GM19193 (cell line): ENCODE measurements around the gene ABCA2.

ENCODE experiments used
- POLR2A ChIP-seq: IDR thresholded peaks from 4 replicates; pipeline ENCODE4 v1.6.1; 2011; ENCODE audit not compliant: insufficient read depth, insufficient read length; ENCODE audit errors: extremely low read depth

The ABCA2 gene, protein sequence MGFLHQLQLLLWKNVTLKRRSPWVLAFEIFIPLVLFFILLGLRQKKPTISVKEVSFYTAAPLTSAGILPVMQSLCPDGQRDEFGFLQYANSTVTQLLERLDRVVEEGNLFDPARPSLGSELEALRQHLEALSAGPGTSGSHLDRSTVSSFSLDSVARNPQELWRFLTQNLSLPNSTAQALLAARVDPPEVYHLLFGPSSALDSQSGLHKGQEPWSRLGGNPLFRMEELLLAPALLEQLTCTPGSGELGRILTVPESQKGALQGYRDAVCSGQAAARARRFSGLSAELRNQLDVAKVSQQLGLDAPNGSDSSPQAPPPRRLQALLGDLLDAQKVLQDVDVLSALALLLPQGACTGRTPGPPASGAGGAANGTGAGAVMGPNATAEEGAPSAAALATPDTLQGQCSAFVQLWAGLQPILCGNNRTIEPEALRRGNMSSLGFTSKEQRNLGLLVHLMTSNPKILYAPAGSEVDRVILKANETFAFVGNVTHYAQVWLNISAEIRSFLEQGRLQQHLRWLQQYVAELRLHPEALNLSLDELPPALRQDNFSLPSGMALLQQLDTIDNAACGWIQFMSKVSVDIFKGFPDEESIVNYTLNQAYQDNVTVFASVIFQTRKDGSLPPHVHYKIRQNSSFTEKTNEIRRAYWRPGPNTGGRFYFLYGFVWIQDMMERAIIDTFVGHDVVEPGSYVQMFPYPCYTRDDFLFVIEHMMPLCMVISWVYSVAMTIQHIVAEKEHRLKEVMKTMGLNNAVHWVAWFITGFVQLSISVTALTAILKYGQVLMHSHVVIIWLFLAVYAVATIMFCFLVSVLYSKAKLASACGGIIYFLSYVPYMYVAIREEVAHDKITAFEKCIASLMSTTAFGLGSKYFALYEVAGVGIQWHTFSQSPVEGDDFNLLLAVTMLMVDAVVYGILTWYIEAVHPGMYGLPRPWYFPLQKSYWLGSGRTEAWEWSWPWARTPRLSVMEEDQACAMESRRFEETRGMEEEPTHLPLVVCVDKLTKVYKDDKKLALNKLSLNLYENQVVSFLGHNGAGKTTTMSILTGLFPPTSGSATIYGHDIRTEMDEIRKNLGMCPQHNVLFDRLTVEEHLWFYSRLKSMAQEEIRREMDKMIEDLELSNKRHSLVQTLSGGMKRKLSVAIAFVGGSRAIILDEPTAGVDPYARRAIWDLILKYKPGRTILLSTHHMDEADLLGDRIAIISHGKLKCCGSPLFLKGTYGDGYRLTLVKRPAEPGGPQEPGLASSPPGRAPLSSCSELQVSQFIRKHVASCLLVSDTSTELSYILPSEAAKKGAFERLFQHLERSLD (N-terminal part only)

GRCh38 chr9:137027369-137028262 lies at the start of gene ABCA2:
TSS of gene ABCA2 (minus strand) at chr9:137028237. CDS start at chr9:137028140, 97 bp downstream.
- no peak for TF ChIP-seq POLR2A

DNA sequence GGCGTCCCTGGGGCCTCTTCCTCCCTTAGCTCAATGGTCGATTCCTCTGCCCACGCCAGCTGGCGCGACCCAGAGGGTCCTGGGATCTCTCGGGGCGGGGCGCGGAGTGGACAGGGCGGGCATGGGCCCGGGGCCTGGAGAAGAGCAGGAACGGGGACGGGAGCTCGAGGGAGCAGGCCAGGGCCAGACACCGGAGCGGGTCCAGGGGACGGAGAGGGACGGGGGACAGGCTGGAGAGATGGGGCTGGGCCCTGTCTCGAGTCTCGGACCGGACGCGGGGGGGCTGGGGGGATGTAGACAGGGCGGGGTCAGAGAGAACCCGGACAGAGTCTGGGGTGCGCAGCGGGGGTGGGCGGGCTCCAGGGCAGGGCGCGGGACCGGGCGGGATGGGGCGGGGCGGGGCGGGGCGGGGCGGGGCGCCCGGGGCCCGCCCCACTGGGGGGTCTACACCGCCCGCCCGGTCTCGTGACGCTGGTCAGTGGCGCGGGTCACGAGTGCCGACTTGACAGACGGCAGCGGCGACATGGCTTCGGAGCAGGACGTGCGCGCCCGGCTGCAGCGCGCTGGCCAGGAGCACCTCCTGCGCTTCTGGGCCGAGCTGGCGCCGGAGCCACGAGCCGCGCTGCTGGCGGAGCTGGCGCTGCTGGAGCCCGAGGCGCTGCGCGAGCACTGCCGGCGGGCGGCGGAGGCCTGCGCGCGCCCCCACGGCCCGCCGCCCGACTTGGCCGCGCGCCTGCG lies 49.1 kb upstream of the ABCA2 start, which contains the start of gene UAP1L1:
Gene UAP1L1 (plus strand): TSS at position 508 of the 738 bp plus-strand sequence. CDS start 16 bp downstream, at position 524.
- TF ChIP-seq POLR2A: peak; percentile 56

- TF ChIP-seq POLR2A: no peak
Measured at GRCh38 chr9:137076636-137077009, 48.6 kb upstream of the ABCA2 start.

- TF ChIP-seq POLR2A: no peak
Measured at GRCh38 chr9:137075275-137075775, 47.3 kb upstream of the ABCA2 start.

DNA sequence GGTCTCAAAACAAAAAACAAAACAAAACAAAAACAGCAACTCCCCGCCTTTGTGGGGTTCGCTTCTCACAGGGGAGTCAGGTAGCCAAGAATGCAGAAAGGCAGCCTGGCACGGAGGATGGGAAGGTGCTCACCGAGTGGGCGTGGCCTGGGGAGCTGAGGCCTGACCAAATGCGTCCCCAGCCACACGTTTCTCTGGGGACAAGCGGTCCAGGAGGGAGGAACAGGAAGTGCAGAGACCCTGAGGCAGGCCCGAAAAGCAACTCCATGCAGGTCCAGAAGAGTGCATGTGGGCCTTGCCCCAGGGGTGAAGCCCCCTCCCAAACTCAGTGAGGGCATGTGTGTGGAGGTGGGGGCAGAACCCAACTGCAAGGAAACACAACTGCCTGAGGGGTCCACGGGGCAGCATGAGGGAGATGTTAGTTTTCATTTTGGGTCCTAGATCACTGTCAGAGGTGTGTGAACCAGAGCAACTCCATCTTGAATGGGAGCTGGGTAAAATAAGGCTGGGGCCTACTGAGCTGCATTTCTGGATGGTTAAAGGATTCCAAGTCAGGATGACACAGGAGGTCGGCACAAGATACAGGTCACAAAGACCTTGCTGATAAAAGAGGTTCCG lies 46.7 kb upstream of the ABCA2 start:
- no peak for TF ChIP-seq POLR2A

DNA sequence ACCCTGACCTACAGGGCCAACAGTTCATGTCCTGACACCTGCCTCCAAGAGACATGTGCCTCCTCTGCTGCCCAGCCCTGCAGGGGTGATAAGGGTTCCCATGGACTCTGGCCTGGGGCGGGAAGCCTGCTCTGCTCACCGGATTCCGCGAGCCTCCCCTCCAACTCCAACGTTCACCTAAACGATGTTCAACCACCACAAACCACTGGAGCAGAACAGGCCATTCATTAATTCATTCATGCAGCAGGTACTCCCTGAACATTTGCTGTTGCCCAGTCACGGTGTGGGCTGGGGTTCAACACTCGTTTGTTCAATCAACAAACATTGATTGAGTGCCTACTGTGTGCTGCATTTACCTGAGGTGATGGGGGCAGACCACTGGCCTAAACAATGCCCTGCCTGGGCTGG lies 46.0 kb upstream of the ABCA2 start:
- no peak for TF ChIP-seq POLR2A

DNA sequence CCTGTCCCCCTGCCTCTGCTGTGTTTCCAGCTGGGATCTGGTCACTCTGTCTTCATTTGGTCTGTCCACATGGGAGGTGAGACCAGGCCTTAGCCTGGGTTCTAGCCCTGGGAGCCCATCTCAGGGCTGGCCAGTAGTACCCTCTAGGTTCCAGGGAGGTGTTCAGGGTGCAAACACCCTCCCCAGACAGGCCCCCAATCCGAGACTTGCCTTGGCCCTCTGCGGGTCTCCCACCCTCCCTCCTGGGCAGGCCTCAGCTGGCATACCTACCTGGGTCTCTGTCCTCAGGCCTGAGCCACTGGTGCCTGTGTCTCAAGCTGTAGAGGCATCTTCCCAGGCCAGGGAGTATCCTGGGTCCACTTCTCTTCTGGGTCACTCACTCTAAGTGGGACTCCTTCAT lies 43.2 kb upstream of the ABCA2 start:
- no peak for TF ChIP-seq POLR2A

DNA sequence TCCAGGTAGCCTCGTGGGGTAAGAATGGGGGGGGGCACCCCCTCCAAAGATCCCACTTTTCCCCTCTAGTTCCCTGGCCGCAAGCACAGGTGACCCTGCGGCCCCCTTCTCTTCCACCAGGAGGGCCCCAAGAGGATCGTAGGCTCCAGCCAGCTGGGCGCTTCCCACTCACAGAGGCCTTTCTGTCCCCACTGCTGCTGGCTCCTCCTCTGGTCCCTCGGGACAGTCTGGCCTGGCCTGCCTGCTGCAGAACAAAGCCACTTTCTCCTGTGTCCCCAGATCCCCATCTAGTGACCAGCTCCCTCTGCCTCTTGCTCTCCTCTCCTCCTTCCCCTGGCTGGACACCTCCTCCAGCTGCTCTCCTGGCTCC lies 42.9 kb upstream of the ABCA2 start:
- TF ChIP-seq POLR2A: no peak

- peak; percentile 62 for TF ChIP-seq POLR2A
Measured at GRCh38 chr9:137070201-137070905, 42.3 kb upstream of the ABCA2 start, which contains the start of gene SAPCD2. TSS of gene SAPCD2 (minus strand) at chr9:137070557. CDS start at chr9:137070460, 97 bp downstream.

DNA sequence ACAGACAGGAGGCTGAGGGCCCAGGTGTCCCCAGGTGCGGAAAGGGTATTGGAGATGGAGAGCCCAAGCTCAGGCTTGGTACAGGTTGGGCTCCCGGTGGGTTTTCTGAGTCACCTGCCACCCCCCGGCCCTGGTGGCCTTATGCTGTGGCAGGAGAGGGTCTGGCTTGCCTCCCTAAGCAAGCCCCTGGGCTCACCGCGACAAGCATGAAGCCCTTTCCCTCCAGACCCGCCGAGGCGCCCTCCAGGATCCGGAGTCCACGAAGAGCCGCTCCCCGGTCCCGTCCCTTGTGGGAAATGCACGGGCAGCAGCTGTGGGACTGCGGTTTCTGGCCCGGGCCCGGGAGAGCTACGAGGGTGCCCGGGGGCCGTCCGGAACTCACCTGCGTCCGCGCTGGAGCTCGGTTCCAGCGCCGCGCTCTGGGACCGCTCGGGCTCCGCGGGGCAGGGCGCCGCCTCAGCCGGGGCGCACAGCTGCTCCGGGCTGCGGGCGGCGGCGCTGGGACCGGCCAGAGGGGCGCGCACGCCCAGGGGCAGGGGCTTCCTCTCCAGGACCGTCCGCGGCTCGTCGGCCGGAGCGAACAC lies 41.6 kb upstream of the ABCA2 start:
- TF ChIP-seq POLR2A: no peak

DNA sequence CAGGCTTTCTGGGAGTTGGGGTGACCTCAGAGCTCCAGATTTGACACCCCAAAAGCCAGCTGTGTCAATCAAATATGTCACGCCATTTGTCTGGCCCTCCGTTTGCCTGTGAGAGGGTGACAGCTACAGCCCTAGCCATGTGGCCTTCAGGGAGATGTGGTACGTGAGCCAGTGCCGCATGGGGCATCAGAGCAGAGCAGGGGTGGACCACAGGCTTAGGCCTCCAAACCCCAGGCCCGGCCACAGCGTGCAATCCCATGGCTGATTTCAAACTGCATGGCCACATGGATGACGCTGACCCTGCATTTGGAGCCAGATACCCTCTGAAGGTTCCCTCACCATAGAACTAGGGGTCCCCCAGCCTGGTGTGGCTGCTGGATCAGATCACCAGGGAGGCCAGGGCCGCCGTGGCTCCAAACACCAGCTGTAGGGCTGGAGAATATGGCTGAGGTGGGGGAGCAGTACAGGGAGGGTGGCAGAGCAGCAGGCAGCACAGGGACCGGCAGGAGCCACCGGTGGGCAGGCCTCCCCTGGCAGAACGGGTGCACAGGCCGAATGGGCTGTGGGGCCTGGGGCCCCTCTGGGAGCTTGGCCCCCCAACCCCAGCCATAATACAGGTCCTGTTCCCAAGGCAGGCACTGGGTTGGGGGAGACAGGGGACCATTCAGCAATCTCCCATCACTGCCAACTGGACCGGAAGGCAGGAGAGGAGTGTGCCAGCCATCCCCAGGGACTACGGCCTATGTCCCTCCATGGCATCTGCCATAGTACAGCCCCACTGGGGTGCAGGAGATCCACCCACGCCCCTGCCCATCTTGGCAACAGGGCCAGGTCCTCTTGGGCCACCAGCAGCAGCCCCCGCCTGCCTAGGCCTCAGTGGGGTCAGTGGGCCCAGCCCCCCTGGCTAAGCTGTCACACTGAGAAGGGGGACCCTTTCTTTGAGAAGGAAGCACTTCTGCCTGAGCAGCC lies 40.8 kb upstream of the ABCA2 start:
- no peak for TF ChIP-seq POLR2A
